Parathyroid adenoma (tissue), 2 donors: ENCODE measurements around the gene BMPR1B.

Source experiments
- H2AFZ ChIP-seq: fragments of 300-600 bp; sonication (generic); one replicate; pipeline ENCODE4 v1.7.0; 2017; ENCODE audit warnings: antibody characterized with exemption, mild to moderate bottlenecking
- H3K27ac ChIP-seq: fragments of 300-600 bp; sonication (generic); one replicate; pipeline ENCODE4 v1.7.0; 2017
- H3K27me3 ChIP-seq: fragments of 300-600 bp; sonication (generic); one replicate; pipeline ENCODE4 v1.7.0; 2017; ENCODE audit warnings: low read length; ENCODE audit not compliant: control insufficient read depth, insufficient read depth
- H3K36me3 ChIP-seq: fragments of 300-600 bp; sonication (generic); one replicate; pipeline ENCODE4 v1.7.0; 2017; ENCODE audit warnings: low read length; ENCODE audit not compliant: control insufficient read depth, insufficient read depth
- H3K4me1 ChIP-seq: fragments of 300-600 bp; sonication (generic); one replicate; pipeline ENCODE4 v1.7.0; 2017; ENCODE audit warnings: control low read depth
- H3K4me2 ChIP-seq: fragments of 300-600 bp; sonication (generic); one replicate; pipeline ENCODE4 v1.7.0; 2017; ENCODE audit warnings: low read length
- H3K4me3 ChIP-seq: fragments of 300-600 bp; sonication (generic); one replicate; pipeline ENCODE4 v1.7.0; 2017; ENCODE audit warnings: low read depth, low read length
- H3K79me2 ChIP-seq: fragments of 300-600 bp; sonication (generic); one replicate; pipeline ENCODE4 v1.7.0; 2017; ENCODE audit warnings: control low read depth
- H3K9ac ChIP-seq: fragments of 300-600 bp; sonication (generic); one replicate; pipeline ENCODE4 v1.7.0; 2017; ENCODE audit warnings: mild to moderate bottlenecking
- H3K9me3 ChIP-seq: fragments of 300-600 bp; sonication (generic); one replicate; pipeline ENCODE4 v1.7.0; 2017; ENCODE audit warnings: low read length; ENCODE audit not compliant: control insufficient read depth
- CTCF ChIP-seq: fragments of 300-600 bp; sonication (generic); IDR thresholded peaks from one replicate; pipeline ENCODE4 v1.7.0; 2017; ENCODE audit warnings: antibody characterized with exemption, mild to moderate bottlenecking
- donor health status: primary hyperparathyroidism.

Gene BMPR1B

GRCh38 chr4:95068401-95068800 is 310.6 kb downstream of the BMPR1B start:
- TF ChIP-seq CTCF = no peak
- Histone ChIP-seq H3K79me2 (no peaks in the 10 kb centered on the region), H3K27me3 (no peaks in the 10 kb centered on the region), H3K4me1 (no peaks in the 10 kb centered on the region), H3K9me3 (no peaks in the 10 kb centered on the region), H3K27ac (no peak overlapping the region), H3K36me3 (no peaks in the 10 kb centered on the region), H3K4me2 (no peak overlapping the region), H3K4me3 (no peak overlapping the region), H3K9ac (no peak overlapping the region), H2AFZ (no peak overlapping the region)

GRCh38 chr4:95068818-95069478 is 311.2 kb downstream of the BMPR1B start:
- H2AFZ ChIP-seq = no peak overlapping the region
- H3K4me3 ChIP-seq = no peak overlapping the region
- no peak overlapping the region for H3K9ac ChIP-seq
- H3K27ac ChIP-seq = no peak overlapping the region
- no peaks in the 10 kb centered on the region for H3K79me2 ChIP-seq
- H3K4me1 ChIP-seq = no peaks in the 10 kb centered on the region
- TF ChIP-seq CTCF = no peak
- H3K27me3 ChIP-seq = no peaks in the 10 kb centered on the region
- no peak overlapping the region for H3K4me2 ChIP-seq
- H3K36me3 ChIP-seq = no peaks in the 10 kb centered on the region
- no peaks in the 10 kb centered on the region for H3K9me3 ChIP-seq

- Histone ChIP-seq H3K27ac (no peak overlapping the region), H3K4me1 (no peaks in the 10 kb centered on the region)
- TF ChIP-seq CTCF = no peak
These were observed 314.1 kb downstream of the BMPR1B start for GRCh38 chr4:95071851-95072250.

GRCh38 chr4:95073646-95074045 is 315.9 kb downstream of the BMPR1B start:
- no peaks in the 10 kb centered on the region for H3K4me1 ChIP-seq
- no peak overlapping the region for H3K4me3 ChIP-seq
- H3K9ac ChIP-seq = no peak overlapping the region
- no peaks in the 10 kb centered on the region for H3K79me2 ChIP-seq
- H3K36me3 ChIP-seq = no peaks in the 10 kb centered on the region
- no peak overlapping the region for H3K4me2 ChIP-seq
- H3K27ac ChIP-seq = no peak overlapping the region
- no peaks in the 10 kb centered on the region for H3K27me3 ChIP-seq
- TF ChIP-seq CTCF = no peak
- no peaks in the 10 kb centered on the region for H3K9me3 ChIP-seq
- H2AFZ ChIP-seq = no peak overlapping the region

More at GRCh38 chr4:95071851-95072250, 314.1 kb downstream of the BMPR1B start:
- H3K9me3 ChIP-seq = no peaks in the 10 kb centered on the region
- H3K9ac ChIP-seq = no peak overlapping the region
- no peak overlapping the region for H3K4me3 ChIP-seq
- H3K36me3 ChIP-seq = no peaks in the 10 kb centered on the region
- H3K79me2 ChIP-seq = no peaks in the 10 kb centered on the region
- H3K27me3 ChIP-seq = no peaks in the 10 kb centered on the region
- no peak overlapping the region for H3K4me2 ChIP-seq
- H2AFZ ChIP-seq = no peak overlapping the region

GRCh38 chr4:95077864-95078263 is 320.1 kb downstream of the BMPR1B start:
- no peaks in the 10 kb centered on the region for H3K27me3 ChIP-seq
- H3K9me3 ChIP-seq = no peaks in the 10 kb centered on the region
- TF ChIP-seq CTCF = no peak
- no peak overlapping the region for H3K27ac ChIP-seq
- no peaks in the 10 kb centered on the region for H3K36me3 ChIP-seq
- no peaks in the 10 kb centered on the region for H3K79me2 ChIP-seq
- no peak overlapping the region for H3K4me2 ChIP-seq
- no peak overlapping the region for H3K4me3 ChIP-seq
- H3K9ac ChIP-seq = no peak overlapping the region
- no peak overlapping the region for H2AFZ ChIP-seq
- H3K4me1 ChIP-seq = no peaks in the 10 kb centered on the region
